Fibroblast of mammary gland (primary cell): ENCODE data around the gene MED15.
"Not testable (repeated sequence)": the region's sequence is repeated elsewhere in the genome, so short reads cannot be mapped to it uniquely, and the experiment has no call there.

ENCODE experiments used
- DNase-seq: peaks from one replicate; pipeline ENCODE4 v3.0.0-alpha.2; 2010; ENCODE audit warnings: low read depth
- H3K4me3 ChIP-seq: 2 replicates; pipeline ENCODE4 v1.5.1; 2011; ENCODE audit warnings: low read depth, mild to moderate bottlenecking, low read length, moderate library complexity; ENCODE audit not compliant: control insufficient read depth
- TF ChIP-seq, protein P1 (sequence below): conservative IDR thresholded peaks from 2 replicates; pipeline ENCODE4 v1.5.1; 2011; ENCODE audit warnings: low read depth, low read length, inconsistent platforms; ENCODE audit not compliant: control insufficient read depth, insufficient read depth

Gene MED15

DNA sequence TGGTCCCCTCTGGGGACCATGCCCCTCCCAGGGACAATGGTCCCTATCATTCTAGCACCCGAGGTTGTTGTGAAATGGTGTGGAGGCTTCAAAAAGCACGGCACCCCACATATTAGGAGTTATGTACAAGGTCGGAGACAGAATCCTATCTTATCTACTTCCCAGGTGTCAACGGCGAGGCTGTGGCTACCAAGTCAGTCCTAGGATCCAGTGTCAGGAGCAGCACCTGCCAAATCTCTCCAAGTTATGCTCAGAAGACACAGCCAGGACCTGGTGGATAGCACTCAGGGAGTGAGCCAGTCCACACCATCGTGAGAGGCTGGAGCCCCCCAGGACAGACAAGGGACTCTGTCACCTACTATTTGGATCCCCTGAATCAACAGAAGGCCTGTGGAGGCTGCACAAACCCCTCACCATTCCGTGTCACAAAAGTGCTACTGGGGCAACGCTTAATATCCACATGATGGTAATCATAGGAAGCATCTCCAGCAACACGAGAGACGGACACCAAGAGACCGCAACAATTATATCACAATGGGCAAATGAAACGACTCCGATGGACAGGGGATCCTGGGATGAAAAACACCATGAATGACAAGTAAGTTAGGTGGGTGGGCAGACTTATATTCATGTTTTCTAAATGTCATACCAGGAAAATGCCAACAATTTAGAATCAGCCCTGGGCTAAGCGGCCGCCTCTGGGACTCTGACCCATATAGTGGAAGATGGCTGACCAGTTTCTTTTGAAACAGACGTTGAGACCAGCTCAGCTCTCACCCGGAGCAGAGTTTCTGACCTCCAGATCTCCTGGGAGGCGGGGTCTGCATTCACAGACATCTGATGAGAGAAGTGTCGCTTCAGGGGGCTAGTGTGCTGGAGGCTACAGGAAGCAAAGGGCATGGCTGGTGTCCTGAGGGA lies 108.4 kb downstream of the MED15 start:
- no peak overlapping the region for H3K4me3 ChIP-seq
- no peak for DNase-seq
- TF ChIP-seq, protein P1, sequence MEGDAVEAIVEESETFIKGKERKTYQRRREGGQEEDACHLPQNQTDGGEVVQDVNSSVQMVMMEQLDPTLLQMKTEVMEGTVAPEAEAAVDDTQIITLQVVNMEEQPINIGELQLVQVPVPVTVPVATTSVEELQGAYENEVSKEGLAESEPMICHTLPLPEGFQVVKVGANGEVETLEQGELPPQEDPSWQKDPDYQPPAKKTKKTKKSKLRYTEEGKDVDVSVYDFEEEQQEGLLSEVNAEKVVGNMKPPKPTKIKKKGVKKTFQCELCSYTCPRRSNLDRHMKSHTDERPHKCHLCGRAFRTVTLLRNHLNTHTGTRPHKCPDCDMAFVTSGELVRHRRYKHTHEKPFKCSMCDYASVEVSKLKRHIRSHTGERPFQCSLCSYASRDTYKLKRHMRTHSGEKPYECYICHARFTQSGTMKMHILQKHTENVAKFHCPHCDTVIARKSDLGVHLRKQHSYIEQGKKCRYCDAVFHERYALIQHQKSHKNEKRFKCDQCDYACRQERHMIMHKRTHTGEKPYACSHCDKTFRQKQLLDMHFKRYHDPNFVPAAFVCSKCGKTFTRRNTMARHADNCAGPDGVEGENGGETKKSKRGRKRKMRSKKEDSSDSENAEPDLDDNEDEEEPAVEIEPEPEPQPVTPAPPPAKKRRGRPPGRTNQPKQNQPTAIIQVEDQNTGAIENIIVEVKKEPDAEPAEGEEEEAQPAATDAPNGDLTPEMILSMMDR = no peak

DNA sequence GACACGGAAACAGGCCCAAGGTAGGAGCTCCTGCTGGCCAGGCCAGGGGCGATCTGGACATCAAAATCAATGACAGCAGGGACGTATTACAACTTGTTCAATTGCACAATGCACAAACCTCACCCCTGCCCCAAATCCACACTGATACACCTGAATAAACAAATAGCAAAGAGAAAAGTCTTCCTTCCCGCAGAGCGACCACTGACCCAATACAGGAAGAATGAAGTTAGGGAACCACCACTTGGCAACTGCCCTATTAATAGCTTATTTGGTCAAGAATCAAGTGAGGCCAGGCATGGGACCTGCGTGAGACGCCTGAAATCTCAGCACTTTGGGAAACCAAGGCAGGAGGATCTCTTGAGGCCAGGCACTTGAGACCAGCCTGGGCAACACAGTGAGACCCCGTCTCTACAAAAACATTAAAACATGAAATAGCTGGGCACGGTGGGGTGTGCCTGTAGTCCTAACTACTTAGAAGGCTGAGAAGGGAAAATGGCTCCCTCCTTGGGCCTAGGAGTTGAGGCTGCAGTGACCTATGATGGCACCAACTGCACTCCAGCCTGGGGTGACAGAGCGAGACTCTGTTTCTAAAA lies 109.1 kb downstream of the MED15 start:
- DNase-seq = no peak
- TF ChIP-seq, protein P1 = no peak
- no peak overlapping the region for H3K4me3 ChIP-seq

DNA sequence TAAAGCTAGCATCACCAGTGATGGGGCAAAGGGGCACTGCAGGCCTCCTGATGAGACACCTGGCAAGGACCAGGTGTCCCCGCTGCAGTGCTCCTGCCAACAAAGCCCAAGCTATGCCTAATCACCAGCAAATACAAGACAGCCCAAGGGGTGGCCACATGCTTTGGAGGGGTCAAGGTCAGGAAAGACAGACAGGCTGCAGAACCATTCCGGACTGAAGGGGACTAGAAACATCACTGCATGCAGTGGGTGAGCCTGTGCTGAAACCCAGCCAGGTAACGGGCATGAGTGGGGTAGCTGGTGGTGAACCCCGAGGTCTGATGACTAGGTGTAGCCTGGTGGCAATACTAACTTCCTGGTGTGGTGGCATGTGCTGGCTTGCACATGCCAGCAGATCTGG lies 111.1 kb downstream of the MED15 start:
- TF ChIP-seq, protein P1 = no peak
- DNase-seq = no peak
- H3K4me3 ChIP-seq = no peak overlapping the region

DNA sequence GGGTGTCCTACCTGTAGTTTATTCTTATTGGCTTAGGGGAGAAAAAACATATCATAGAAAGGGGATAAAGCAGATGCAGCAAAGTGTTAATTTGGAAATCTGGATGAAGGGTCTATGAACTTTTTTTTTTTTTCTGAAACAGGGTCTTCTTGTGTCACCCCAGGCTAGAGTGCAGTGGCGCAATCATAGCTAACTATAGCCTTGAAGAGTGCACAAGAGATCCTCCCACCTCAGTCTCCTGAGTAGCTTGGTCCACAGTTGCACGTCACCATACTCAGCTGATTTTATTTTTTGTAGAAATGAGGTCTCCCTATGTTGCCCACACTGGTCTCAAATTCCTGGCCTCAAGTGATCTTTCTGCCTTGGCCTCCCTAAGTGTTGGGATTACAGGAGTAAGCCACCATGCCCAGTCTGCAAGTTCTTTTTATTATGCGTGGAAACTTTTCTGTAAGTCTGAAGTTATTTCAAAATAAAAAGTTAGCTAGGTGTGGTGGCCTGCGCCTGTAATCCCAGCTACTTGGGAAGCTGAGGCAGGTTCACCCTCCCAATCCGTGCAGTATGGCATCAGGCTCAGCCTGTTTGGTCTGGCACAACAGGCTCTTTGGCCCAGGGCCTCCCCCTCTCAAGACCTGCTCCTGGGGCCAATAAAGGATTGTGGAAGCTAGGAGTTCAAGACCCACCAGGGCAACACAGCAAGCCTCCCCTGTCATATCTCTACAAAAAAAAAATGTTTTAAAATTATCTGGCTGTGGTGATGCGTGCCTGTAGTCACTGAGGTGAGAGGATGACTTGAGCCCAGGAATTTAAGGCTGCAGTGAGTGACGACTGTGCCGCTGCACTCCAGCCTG lies 111.9 kb downstream of the MED15 start:
- TF ChIP-seq, protein P1 = no peak
- H3K4me3 ChIP-seq = no peak overlapping the region
- DNase-seq = no peak

DNA sequence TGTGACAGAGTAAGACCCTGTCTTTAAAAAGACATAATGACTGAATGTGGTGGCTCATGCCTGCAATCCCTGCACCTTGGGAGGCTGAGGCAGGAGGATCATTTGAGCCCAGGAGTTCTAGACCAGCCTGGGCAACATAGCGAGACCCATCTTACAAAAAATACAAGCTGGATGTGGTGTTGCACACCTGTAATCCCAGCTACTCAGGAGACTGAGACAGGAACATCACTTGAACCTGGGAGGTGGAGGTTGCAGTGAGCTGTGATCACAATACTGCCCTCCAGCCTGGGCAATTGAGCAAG lies 112.4 kb downstream of the MED15 start:
- not testable (repeated sequence) for H3K4me3 ChIP-seq, DNase-seq

DNA sequence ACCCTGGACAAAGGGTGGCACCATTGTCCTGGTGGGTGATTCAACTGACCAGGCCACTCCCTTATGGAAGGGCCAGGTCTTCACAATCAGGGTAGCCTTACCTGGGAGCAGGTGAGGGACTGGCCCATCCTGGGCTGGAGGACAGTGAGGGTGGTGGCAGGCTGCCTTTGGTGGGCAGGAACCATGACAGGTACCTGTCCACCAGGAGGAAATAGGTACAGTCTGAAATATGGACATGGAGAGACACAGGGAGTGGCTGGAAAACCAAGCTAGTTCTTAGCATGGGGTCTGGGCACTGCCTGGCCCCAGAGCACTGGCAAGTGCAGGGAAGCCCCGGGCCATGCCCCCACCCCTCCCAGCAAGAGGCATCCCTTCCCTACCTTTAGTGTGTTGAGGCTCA lies 113.8 kb downstream of the MED15 start:
- H3K4me3 ChIP-seq = no peak overlapping the region
- TF ChIP-seq, protein P1 = no peak
- no peak for DNase-seq

DNA sequence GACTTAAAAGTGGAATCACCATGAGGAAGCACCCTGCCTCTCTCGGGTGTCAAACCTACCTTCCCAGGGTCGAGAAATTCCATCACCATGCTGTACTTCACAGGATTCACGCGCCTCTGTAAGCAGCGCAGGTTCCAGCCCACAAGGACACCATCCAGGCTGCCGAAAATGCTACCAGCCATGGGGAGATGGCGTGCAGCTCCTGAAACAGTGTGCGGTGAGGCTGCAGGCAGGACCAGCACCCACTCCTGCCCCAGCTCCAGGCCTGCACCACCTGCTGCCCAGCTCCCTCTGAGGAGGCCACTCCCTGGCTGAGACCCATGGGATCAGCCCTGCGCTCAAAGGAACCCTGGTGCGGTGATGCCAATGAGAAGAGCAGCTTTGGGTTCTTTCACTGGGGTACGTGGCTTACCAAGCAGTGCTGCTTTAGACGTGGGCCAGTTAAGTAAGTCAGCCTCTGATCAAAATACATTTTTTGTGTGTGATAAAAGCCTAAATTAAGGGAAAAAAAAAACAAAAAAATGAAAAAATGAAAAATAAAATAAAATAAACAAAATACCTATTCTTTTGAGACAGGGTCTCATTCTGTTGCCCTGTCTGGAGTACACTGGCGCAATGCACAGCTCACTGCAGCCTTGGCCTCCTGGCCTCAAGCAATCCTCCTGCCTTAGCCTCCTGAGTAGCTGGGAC lies 115.4 kb downstream of the MED15 start:
- TF ChIP-seq, protein P1 = no peak
- no peak overlapping the region for H3K4me3 ChIP-seq
- no peak for DNase-seq
